Tibial nerve (tissue), 4 donors: Measurements from ENCODE around the gene DRAXIN. TPM values are rescaled to one million over a fixed set of nuclear protein-coding genes. Genes with fewer than 3 reads are reported as not detected.

Experiments
- DNase-seq, 2 donors: peaks; one replicate each; pipeline ENCODE4 v3.0.0-alpha.2; 2019; ENCODE audit warnings: low spot score in 2 of 2
- H3K27ac ChIP-seq, 4 donors: fragments of 200-600 bp; sonication (generic) in 3 of 4; one replicate each; pipeline ENCODE4 v1.5.1; 2017 to 2019; ENCODE audit warnings: mild to moderate bottlenecking in 1 of 4
- H3K27me3 ChIP-seq, 2 donors: fragments of 200-600 bp; sonication (generic) in 1 of 2; one replicate each; pipeline versions ENCODE4 v1.5.1 to v1.6.0; 2017 to 2019
- H3K36me3 ChIP-seq, 3 donors: fragments of 200-600 bp; sonication (generic); one replicate each; pipeline ENCODE4 v1.5.1; 2018 to 2019
- H3K4me1 ChIP-seq, 4 donors: fragments of 200-600 bp; sonication (generic) in 3 of 4; one replicate each; pipeline ENCODE4 v1.5.1; 2017 to 2019
- H3K4me3 ChIP-seq, 4 donors: fragments of 200-600 bp; sonication (generic) in 3 of 4; one replicate each; pipeline ENCODE4 v1.5.1; 2017 to 2019; ENCODE audit warnings: mild to moderate bottlenecking in 1 of 4, moderate library complexity in 1 of 4
- H3K9me3 ChIP-seq, 4 donors: fragments of 200-600 bp; sonication (generic) in 3 of 4; one replicate each; pipeline ENCODE4 v1.5.1; 2017 to 2019
- EP300 ChIP-seq, 2 donors: sonication (generic); formaldehyde crosslinking; IDR thresholded peaks; one replicate each; pipeline ENCODE4 v1.6.1; 2017; ENCODE audit warnings: antibody characterized with exemption in 2 of 2, mild to moderate bottlenecking in 1 of 2
- POLR2A ChIP-seq, 2 donors: fragments of 450-650 bp; IDR thresholded peaks; one replicate each; pipeline ENCODE4 v1.6.1; 2017; ENCODE audit warnings: antibody characterized with exemption in 2 of 2, mild to moderate bottlenecking in 2 of 2, moderate library complexity in 2 of 2
- WGBS, 2 donors: methylation state at CpG; one replicate each; pipeline ENCODE4 v1.1.5; 2018; 5-methylcytosine and 5-hydroxymethylcytosine counted together
- total RNA-seq, 4 donors: library from RNA; depleted of rRNA; stranded (reverse); fragments of >200 nt; gene quantifications; one replicate each; pipeline ENCODE4 v1.1.0, GENCODE V29; 2016
- TF ChIP-seq, protein P1 (sequence below), 5 experiments: fragments of 200-600 bp in 3 of 5; fragments of 450-650 bp in 2 of 5; sonication (generic) in 3 of 5; IDR thresholded peaks; one replicate each; pipeline ENCODE4 v1.5.1; 2016 to 2019; ENCODE audit warnings: antibody characterized with exemption in 5 of 5, mild to moderate bottlenecking in 3 of 5, moderate library complexity in 2 of 5

Gene DRAXIN
- total RNA-seq, 4 donors from 2014 or later, result under 0.01 to 1.2 (median 0.20) TPM; not detected in 1

GRCh38 chr1:11697188-11697892, 5.8 kb downstream of the DRAXIN start:
- Histone ChIP-seq H3K36me3 (no peaks in the 10 kb centered on the region), H3K4me3 (no peak overlapping the region), H3K27ac (no peak overlapping the region), H3K9me3 (no peaks in the 10 kb centered on the region), H3K27me3 (peaks cover 0 to 26% of the 10 kb centered on the region in 2 donors), H3K4me1 (peaks cover 0 to 21% (median 4%) of the 10 kb centered on the region in 4 donors)
- TF ChIP-seq EP300 (IDR thresholded peaks at IDR 0.05), result no peak
- no peak for TF ChIP-seq POLR2A (IDR thresholded peaks at IDR 0.05)
- TF ChIP-seq, protein P1, sequence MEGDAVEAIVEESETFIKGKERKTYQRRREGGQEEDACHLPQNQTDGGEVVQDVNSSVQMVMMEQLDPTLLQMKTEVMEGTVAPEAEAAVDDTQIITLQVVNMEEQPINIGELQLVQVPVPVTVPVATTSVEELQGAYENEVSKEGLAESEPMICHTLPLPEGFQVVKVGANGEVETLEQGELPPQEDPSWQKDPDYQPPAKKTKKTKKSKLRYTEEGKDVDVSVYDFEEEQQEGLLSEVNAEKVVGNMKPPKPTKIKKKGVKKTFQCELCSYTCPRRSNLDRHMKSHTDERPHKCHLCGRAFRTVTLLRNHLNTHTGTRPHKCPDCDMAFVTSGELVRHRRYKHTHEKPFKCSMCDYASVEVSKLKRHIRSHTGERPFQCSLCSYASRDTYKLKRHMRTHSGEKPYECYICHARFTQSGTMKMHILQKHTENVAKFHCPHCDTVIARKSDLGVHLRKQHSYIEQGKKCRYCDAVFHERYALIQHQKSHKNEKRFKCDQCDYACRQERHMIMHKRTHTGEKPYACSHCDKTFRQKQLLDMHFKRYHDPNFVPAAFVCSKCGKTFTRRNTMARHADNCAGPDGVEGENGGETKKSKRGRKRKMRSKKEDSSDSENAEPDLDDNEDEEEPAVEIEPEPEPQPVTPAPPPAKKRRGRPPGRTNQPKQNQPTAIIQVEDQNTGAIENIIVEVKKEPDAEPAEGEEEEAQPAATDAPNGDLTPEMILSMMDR (IDR thresholded peaks at IDR 0.05), result no peak
- no peak for DNase-seq
- WGBS, 2 donors, result 61 to 69% methylated on average over 6 to 8 of the region's 8 CpGs

DNA sequence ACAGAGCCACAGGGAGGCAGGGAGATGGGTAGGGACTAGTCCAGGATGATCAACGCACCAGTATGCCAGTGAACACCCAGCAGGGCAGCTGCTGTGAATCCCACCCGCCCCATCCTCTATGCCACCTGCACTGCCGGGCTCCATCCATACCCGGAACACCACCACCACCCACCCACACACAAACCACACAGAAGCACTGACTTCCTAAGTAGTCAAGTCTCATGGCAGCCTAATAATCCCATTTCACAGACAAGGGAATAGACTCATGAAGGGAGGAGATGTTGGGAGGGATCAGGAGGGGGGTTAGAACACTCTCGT, 6.3 kb downstream of the DRAXIN start:
- no peaks in the 10 kb centered on the region for H3K36me3 ChIP-seq
- no peak for DNase-seq
- no peak overlapping the region for H3K27ac ChIP-seq
- no peaks in the 10 kb centered on the region for H3K9me3 ChIP-seq
- H3K4me1 ChIP-seq, result peaks cover 0 to 22% (median 3%) of the 10 kb centered on the region in 4 donors
- H3K27me3 ChIP-seq, result peaks cover 0 to 22% of the 10 kb centered on the region in 2 donors
- TF ChIP-seq, protein P1 (IDR thresholded peaks at IDR 0.05), result no peak
- TF ChIP-seq POLR2A (IDR thresholded peaks at IDR 0.05) (no peak), EP300 (IDR thresholded peaks at IDR 0.05) (no peak)
- no peak overlapping the region for H3K4me3 ChIP-seq
- 79 to 84% methylated on average over 5 of the region's 5 CpGs for WGBS, 2 donors

- 55 to 61% methylated on average over 30 to 34 of the region's 34 CpGs for WGBS, 2 donors
- TF ChIP-seq POLR2A (IDR thresholded peaks at IDR 0.05) (no peak), EP300 (IDR thresholded peaks at IDR 0.05) (no peak)
- TF ChIP-seq, protein P1 (IDR thresholded peaks at IDR 0.05), result no peak
- H3K36me3 ChIP-seq, result no peaks in the 10 kb centered on the region
- no peaks in the 10 kb centered on the region for H3K9me3 ChIP-seq
- peaks cover 0 to 49% (median 3%) of the 10 kb centered on the region in 4 donors for H3K4me1 ChIP-seq
- peaks cover 0 to 28% of the 10 kb centered on the region in 2 donors for H3K27me3 ChIP-seq
- peak overlapping the region in 3 of 4 donors; percentile 31 to 78 (median 52) for H3K27ac ChIP-seq
- no peak for DNase-seq
- no peak overlapping the region for H3K4me3 ChIP-seq
Observed at GRCh38 chr1:11700601-11701467, 9.3 kb downstream of the DRAXIN start.

- WGBS, 2 donors, result 13 to 41% methylated on average over 11 to 15 of the region's 15 CpGs
Observed at GRCh38 chr1:11701551-11701961, 10.0 kb downstream of the DRAXIN start.

More at GRCh38 chr1:11701551-11701961, 10.0 kb downstream of the DRAXIN start:
- H3K27ac ChIP-seq, result peak overlapping the region in 3 of 4 donors; percentile 31 to 78 (median 52)
- TF ChIP-seq EP300 (IDR thresholded peaks at IDR 0.05) (peak in 1 of 2 donors; percentile 51), POLR2A (IDR thresholded peaks at IDR 0.05) (no peak)
- TF ChIP-seq, protein P1 (IDR thresholded peaks at IDR 0.05), result no peak
- no peak overlapping the region for H3K4me3 ChIP-seq
- peaks cover 0 to 28% of the 10 kb centered on the region in 2 donors for H3K27me3 ChIP-seq
- H3K36me3 ChIP-seq, result no peaks in the 10 kb centered on the region
- DNase-seq, result no peak
- peaks cover 0 to 49% (median 3%) of the 10 kb centered on the region in 4 donors for H3K4me1 ChIP-seq
- no peaks in the 10 kb centered on the region for H3K9me3 ChIP-seq
